ENCODE results near the gene LRRC46. TPM values are rescaled to one million over a fixed set of nuclear protein-coding genes. Genes with fewer than 3 reads are reported as not detected.
A peak's percentile ranks its signal among the peaks of the same experiment; 100 is the strongest.

Gene LRRC46
- total RNA-seq, 1 donor from 2014 or later: 0.70 TPM

DNA sequence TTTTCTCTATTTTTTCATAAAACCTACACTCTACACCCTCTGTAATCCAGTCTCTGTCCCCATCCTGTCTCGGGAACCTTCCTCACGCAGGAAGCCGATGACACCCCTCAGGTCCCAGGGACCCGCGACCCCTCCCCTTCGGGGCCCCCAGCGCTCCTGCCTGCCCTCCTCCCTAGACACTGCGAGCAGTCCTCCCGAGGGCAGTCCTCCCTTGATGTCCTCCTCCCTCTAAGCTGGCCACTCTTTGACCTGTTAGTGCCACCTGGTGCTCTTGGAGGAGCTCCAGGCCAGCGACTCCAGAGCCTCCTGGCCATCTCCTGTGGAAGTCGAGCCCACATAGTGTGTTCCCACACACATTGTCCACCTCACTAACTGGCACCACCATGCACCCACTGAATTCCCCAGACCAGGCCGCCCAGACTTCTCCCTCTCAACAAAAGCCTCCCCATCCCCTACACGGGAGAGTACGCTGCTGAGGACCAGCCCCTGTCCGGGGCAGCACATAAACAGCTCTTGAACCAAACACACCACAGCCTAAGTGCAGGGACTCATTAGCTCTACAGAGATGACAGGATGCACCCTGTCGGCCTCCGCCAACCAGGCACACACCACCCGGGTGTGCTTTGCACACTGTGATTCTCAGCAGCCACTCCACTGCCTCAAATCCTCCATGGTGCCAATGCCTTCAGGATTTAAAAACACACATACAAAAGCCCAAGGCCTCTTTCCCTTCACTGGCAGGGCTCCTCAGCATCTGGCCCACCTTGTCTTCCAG is 19.1 kb upstream of the LRRC46 start:
- H3K9me3 Mint-ChIP-seq: no peaks in the 10 kb centered on the region
- H3K4me1 Mint-ChIP-seq (ENCODE audit: low read depth): peaks cover 17% of the 10 kb centered on the region
- intact Hi-C loops (cut with micrococcal nuclease): no loop called here
- H3K36me3 Mint-ChIP-seq (ENCODE audit: low read depth): peaks cover 29% of the 10 kb centered on the region
- H3K27me3 Mint-ChIP-seq (ENCODE audit: insufficient read depth): no peaks in the 10 kb centered on the region
- no peak overlapping the region for H3K27ac Mint-ChIP-seq
- DNase-seq (ENCODE audit: low spot score): no peak
- no peak overlapping the region for H3K4me3 Mint-ChIP-seq

DNA sequence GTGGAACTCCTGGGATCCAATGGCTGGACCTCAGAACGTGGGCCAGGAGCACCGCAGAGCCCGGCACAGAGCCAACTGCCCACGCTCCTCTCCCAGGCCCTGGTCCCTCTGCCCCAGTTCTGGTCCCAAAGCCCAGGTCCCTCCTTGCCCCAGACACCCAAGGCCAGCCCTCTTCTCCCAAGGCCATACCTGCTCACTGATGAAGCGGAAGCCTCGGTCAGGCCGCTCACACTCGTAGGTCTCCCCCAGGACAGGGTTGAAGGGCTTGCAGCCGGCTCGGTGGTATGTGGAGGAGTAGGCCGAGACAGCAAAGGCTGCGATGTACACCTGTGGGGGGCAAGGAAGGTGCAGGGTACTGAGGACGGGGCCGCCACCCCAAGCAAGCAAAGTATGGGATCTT is 18.4 kb upstream of the LRRC46 start:
- DNase-seq (ENCODE audit: low spot score): no peak
- no peak overlapping the region for H3K27ac Mint-ChIP-seq
- intact Hi-C loops (cut with micrococcal nuclease): no loop called here
- no peaks in the 10 kb centered on the region for H3K9me3 Mint-ChIP-seq
- no peaks in the 10 kb centered on the region for H3K27me3 Mint-ChIP-seq (ENCODE audit: insufficient read depth)
- peaks cover 17% of the 10 kb centered on the region for H3K4me1 Mint-ChIP-seq (ENCODE audit: low read depth)
- H3K36me3 Mint-ChIP-seq (ENCODE audit: low read depth): peaks cover 32% of the 10 kb centered on the region
- no peak overlapping the region for H3K4me3 Mint-ChIP-seq

DNA sequence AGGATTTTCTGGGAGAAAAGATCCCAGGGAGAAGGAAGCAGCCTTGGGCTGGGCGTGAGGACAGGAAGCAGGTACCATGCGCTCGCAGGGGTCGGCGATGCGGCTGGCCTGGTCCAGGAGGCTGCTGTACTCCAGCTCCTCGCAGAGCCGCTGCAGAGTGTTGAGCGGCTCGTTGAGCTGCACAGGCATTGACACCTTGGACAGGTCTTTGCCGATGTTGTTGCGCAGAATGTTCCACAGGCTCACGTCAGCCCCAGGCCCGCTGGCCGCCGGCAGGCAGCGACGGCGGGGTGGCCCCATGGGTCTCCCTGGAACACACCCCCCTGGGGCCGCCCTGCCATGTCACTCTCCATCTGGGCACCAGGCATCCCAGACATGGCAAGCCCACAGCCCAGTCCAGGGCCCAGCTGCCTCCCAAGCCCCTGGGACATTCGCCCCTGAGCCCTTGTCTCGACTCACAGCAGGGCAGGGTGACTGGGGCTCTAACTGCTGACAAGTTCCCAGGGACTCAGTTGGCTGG is 17.9 kb upstream of the LRRC46 start:
- H3K27me3 Mint-ChIP-seq (ENCODE audit: insufficient read depth): no peaks in the 10 kb centered on the region
- H3K9me3 Mint-ChIP-seq: no peaks in the 10 kb centered on the region
- intact Hi-C loops (cut with micrococcal nuclease): no loop called here
- peaks cover 17% of the 10 kb centered on the region for H3K4me1 Mint-ChIP-seq (ENCODE audit: low read depth)
- no peak overlapping the region for H3K4me3 Mint-ChIP-seq
- H3K36me3 Mint-ChIP-seq (ENCODE audit: low read depth): peaks cover 28% of the 10 kb centered on the region
- no peak for DNase-seq (ENCODE audit: low spot score)
- no peak overlapping the region for H3K27ac Mint-ChIP-seq

DNA sequence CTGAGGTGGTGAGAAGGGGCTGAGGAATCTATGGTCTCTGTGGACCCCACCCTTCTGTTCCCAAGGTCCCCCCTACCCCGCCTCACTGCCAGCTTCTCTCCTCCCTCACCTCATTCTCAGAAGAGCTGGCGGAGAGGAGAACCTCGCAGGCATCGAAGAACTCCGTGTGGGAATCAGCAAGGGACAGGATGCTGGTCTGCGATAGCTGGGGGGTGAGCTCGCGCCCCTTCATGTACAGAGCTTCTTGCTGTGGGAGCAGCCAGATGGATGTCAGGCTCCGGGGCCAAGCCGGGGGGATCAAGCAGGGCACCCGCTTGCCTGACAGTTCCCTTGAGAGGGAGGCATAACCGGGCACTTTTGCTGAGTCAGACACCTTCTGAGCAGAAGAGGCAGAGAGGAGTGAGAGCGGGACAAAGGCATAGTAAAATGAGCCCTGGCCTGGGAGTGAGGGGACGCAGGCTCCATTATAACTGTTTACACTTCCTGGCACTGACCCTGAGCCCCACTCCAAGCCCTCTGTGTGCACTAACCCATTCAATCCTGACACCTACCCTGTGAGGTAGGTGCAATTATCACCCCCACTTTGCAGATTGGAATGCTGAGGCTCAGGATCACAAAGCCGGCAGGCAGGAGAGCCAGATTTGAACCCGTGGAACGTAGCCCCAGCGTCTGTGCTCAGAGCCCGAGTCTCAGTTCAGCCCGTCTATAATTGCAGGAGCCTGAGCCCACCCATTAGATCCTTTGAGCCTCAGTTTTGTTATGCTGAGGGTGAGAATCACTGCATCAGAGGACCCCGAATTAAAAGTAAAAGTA is 16.2 kb upstream of the LRRC46 start:
- H3K27ac Mint-ChIP-seq: no peak overlapping the region
- H3K4me3 Mint-ChIP-seq: no peak overlapping the region
- no peaks in the 10 kb centered on the region for H3K9me3 Mint-ChIP-seq
- peaks cover 27% of the 10 kb centered on the region for H3K36me3 Mint-ChIP-seq (ENCODE audit: low read depth)
- no peak for DNase-seq (ENCODE audit: low spot score)
- H3K4me1 Mint-ChIP-seq (ENCODE audit: low read depth): peaks cover 13% of the 10 kb centered on the region
- intact Hi-C loops (cut with micrococcal nuclease): no loop called here
- H3K27me3 Mint-ChIP-seq (ENCODE audit: insufficient read depth): no peaks in the 10 kb centered on the region

DNA sequence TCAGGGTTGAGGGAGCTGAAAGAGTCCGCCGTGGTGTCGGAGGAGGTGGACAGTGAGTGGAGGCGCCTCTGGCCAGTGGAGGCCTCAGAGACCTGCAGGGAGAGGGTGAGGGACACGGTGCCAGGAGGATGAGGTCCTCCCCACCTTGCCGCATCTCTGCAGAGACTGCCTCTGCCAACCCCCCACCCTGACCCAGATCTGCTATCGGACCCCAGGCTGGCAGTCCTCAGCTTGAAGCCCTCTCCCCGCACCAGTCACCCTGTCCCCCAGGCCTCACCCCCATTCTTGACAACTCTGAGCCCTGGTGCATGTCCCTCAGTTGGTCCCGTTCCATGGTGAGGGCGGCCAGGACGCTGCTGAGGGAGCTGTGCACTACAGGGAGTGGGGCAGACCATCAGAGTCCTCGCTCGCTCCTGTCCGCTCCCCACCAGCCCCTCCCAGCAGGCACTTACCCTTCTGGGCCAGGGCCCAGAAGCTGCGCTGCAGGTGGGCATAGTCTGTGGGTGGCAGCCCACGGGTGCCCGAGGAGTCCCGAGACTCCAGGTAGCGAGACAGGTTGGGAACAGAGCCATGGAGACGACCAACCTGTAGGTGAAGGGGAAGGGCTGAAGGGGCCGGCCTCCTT is 15.2 kb upstream of the LRRC46 start:
- no peak for DNase-seq (ENCODE audit: low spot score)
- no peak overlapping the region for H3K4me3 Mint-ChIP-seq
- H3K9me3 Mint-ChIP-seq: no peaks in the 10 kb centered on the region
- H3K36me3 Mint-ChIP-seq (ENCODE audit: low read depth): peaks cover 25% of the 10 kb centered on the region
- intact Hi-C loops (cut with micrococcal nuclease): no loop called here
- no peak overlapping the region for H3K27ac Mint-ChIP-seq
- H3K4me1 Mint-ChIP-seq (ENCODE audit: low read depth): peaks cover 13% of the 10 kb centered on the region
- no peaks in the 10 kb centered on the region for H3K27me3 Mint-ChIP-seq (ENCODE audit: insufficient read depth)

DNA sequence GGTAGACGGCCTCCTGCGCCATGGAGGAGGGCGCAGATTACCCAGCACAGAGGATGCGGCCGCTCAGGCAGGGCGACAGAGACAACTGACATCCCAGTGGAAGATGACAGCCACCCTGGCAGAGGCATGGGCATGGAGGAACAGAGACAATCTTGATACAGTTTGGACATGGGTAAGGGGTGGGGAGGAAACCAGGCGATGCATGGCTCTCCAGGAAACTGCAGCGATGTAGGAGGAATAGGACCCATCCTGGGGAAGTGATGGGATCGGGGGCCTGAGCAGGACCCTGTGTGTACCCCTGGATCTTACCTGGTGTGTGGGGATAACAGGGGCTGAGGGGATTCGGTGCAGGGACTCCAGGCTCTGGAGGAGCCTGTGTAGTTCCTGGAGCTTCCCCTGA is 14.5 kb upstream of the LRRC46 start:
- intact Hi-C loops (cut with micrococcal nuclease): no loop called here
- H3K36me3 Mint-ChIP-seq (ENCODE audit: low read depth): peaks cover 25% of the 10 kb centered on the region
- no peak for DNase-seq (ENCODE audit: low spot score)
- no peaks in the 10 kb centered on the region for H3K9me3 Mint-ChIP-seq
- no peaks in the 10 kb centered on the region for H3K27me3 Mint-ChIP-seq (ENCODE audit: insufficient read depth)
- no peak overlapping the region for H3K4me3 Mint-ChIP-seq
- peaks cover 18% of the 10 kb centered on the region for H3K4me1 Mint-ChIP-seq (ENCODE audit: low read depth)
- H3K27ac Mint-ChIP-seq: no peak overlapping the region

DNA sequence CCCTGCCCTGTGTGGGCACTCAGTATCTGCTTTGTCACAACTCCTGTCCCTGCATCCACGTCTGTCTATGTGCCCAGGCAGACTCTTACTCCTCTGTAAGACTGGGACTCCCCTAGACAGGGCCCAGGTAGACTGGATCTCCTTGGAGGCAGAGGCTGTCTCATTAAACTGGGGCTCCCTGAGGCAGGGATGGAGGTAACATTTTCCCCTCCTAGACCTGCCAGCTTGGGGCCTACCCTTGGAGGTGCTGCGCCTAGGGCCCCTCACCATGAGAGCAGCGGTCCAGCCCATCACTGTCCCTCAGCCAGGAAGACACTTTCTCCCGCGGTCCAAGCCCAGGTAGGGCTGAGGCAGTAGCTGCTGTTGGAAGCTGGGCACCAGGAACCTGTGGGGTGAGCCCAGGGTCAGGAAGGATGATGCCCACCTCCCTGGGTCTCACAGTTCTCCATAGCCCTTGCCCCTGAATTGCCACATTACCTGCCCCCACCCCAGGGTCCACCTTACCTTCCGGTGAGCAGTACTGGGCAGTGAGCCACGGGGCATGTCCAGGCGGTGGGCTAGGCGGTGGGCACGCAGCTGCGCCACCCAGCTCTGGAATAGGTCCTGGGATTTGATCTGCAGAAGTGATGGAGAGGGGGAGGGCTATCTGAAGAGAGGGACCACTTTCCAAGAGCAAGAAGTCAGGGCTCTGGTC is 13.3 kb upstream of the LRRC46 start:
- no peak overlapping the region for H3K27ac Mint-ChIP-seq
- H3K4me3 Mint-ChIP-seq: no peak overlapping the region
- DNase-seq (ENCODE audit: low spot score): no peak
- H3K36me3 Mint-ChIP-seq (ENCODE audit: low read depth): peaks cover 20% of the 10 kb centered on the region
- intact Hi-C loops (cut with micrococcal nuclease): no loop called here
- peaks cover 25% of the 10 kb centered on the region for H3K4me1 Mint-ChIP-seq (ENCODE audit: low read depth)
- no peaks in the 10 kb centered on the region for H3K27me3 Mint-ChIP-seq (ENCODE audit: insufficient read depth)
- H3K9me3 Mint-ChIP-seq: no peaks in the 10 kb centered on the region

DNA sequence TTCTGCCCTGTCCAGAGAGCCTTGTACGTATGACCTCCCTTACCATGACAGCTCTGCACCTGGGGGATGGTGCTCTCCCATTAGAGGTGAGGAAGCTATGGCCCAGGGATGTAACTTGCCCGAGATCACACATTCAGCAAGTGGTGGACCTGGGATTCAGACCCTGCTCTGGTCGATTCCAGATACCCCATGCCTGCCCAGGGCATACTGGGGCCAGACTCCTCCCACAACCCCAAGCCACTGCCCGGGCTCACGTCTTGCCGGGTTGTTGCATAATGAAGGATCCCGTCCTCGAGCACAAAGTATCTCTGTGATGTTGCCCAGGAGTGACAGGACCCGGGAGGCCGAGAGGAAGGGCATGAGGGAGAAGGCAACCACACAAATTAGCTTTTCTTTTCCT is 12.0 kb upstream of the LRRC46 start:
- Mint-ChIP-seq H3K27ac (no peak overlapping the region), H3K27me3 (ENCODE audit: insufficient read depth) (no peaks in the 10 kb centered on the region), H3K36me3 (ENCODE audit: low read depth) (peaks cover 26% of the 10 kb centered on the region), H3K4me3 (peak overlapping the region; percentile 22), H3K9me3 (no peaks in the 10 kb centered on the region), H3K4me1 (ENCODE audit: low read depth) (peaks cover 25% of the 10 kb centered on the region)
- no peak for DNase-seq (ENCODE audit: low spot score)
- intact Hi-C loops (cut with micrococcal nuclease): no loop called here

DNA sequence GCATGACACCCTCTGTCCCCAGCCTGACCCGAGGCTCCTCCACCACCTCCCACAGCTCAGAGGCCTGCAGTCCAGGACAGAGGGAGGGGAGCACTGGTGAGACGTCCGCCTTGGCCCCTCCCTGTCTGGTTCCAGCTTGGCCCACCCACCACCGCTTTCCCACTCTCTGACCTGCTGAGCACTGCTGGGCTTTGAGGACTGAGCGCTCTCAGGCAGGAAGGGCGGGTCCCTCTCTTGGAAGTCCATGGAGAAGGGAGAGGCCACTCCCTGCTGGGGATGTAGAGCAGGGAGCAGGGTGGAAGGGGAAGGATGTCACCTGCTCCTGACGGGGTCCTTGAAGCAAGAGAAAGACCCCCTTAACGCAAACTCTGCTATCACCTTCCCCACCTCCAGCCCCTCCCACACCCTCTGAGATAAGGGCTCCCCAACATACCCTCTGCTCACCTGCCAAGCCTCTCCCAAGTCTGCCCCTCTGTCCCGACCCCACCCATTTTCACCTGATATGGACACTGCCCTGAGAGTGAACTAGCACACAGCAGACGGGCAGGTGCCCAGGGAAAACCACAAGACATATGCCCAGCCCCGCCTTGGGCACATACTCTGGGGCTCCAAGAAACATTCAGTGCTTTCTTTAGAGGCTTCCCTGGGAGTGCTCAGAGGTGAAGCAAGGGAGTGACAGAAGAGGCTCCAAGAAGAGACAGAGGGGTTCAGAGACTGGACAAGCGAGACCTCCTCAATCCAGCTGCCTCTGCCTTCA is 11.3 kb upstream of the LRRC46 start:
- Mint-ChIP-seq H3K4me3 (peak overlapping the region; percentile 94), H3K4me1 (ENCODE audit: low read depth) (peaks cover 25% of the 10 kb centered on the region), H3K9me3 (no peaks in the 10 kb centered on the region), H3K27ac (peak overlapping the region; percentile 83), H3K27me3 (ENCODE audit: insufficient read depth) (no peaks in the 10 kb centered on the region), H3K36me3 (ENCODE audit: low read depth) (peaks cover 25% of the 10 kb centered on the region)
- intact Hi-C loops (cut with micrococcal nuclease): loop anchor here (5.0 kb wide), 1 partner anchor 43 kb away; no protein-coding TSS in a partner anchor
- no peak for DNase-seq (ENCODE audit: low spot score)

DNA sequence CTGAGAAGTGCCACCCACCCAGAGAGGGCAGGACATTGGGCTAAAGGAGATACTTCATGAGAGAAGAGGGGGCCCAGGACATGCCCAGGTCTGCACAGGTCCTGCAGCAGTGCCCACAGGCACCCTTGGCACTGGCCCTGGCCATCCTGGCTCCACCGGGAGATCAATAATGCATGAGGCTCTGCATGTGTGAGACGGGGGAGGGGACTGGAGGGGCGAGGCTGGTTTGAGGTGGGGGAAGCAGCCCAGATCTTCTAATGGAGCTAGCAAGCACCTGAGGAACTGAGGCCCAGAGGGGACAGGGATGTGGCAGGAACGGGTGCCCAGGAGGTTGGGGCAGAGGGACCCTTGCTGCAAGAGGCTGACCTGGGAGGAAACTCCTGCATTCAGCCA is 10.4 kb upstream of the LRRC46 start:
- Mint-ChIP-seq H3K36me3 (ENCODE audit: low read depth) (peaks cover 28% of the 10 kb centered on the region), H3K9me3 (no peaks in the 10 kb centered on the region), H3K27me3 (ENCODE audit: insufficient read depth) (no peaks in the 10 kb centered on the region), H3K4me1 (ENCODE audit: low read depth) (peaks cover 25% of the 10 kb centered on the region), H3K27ac (peak overlapping the region; percentile 83), H3K4me3 (peak overlapping the region; percentile 94)
- intact Hi-C loops (cut with micrococcal nuclease): loop anchor here (1.0 to 5.0 kb wide), 2 partner anchors 10 to 44 kb away; partner anchors contain the start of genes LRRC46 and MRPL10
- no peak for DNase-seq (ENCODE audit: low spot score)

DNA sequence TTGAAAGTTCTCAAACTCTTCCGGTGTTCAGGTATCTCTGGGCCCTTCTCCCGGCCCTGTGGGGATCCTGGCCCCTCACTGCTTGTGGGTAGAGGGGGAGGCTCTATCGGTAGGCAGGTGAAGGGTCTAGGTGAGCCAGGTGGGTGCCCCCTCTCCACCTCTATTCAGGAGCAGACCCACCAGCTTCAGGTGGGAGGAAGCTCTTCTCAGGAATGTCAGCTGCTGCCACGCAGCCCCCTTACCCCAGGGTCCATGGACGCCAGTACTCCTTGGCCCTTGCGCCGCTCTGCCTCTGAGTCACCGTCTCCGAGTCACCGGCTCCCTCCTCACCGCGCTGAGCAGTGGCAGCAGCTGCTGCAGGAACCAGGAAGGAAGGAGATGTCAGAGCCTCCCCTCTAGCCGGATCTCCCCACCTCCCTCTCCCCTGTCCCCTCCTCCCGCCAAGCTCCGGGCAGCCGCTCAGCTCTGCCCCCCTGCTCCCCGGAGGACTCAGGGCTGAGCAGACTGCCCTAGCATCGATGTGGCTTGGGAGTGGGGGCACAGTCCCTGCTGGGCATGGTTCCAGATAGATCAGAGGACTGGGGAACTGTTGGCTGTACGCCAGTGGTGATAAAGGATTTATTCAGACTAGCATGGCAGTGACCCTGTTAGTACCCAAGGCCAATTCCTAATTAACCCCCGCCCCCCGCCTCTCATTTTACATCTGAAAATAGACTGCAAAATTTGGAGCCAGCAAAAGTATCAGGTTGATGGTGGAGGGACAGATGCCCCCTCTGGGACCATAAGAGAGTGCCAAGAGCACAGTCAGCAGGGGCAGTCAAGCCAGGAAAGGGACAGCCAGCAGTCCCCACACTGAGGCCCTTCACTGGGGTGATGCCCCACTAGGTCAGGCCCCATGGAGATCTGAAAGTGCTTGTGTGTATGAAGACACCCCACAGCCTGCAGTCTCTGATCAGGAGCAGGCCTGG is 9.8 kb upstream of the LRRC46 start, which contains the start of gene OSBPL7:
OSBPL7 (minus strand) TSS at position 371 of the 968 bp plus-strand sequence. CDS start 1,516 bp downstream, outside the sequence.
- Mint-ChIP-seq H3K9me3 (no peaks in the 10 kb centered on the region), H3K27ac (peak within 1 kb of the TSS; percentile 83), H3K27me3 (ENCODE audit: insufficient read depth) (no peaks in the 10 kb centered on the region), H3K4me1 (ENCODE audit: low read depth) (peaks cover 25% of the 10 kb centered on the region), H3K36me3 (ENCODE audit: low read depth) (peaks cover 31% of the 10 kb centered on the region), H3K4me3 (peak within 1 kb of the TSS; percentile 94)
- peak; percentile 65 for DNase-seq (ENCODE audit: low spot score)
- intact Hi-C loops (cut with micrococcal nuclease): loop anchor here (1.0 to 5.0 kb wide), 2 partner anchors 10 to 44 kb away; partner anchors contain the start of genes LRRC46 and MRPL10

Measured in activated T-helper 1 cell treated with anti-CD3 and anti-CD28 coated beads, Interleukin-12 subunit alpha, Interleukin-12 subunit beta, Interleukin-2, Interleukin-4 antibody, amounts not matched to agents 30 ng/mL and 10 ng/mL and 1 ng/mL, durations not matched to agents 14 hours and 24 hours and 36 hours (primary cell).